Sigmoid colon (tissue), 4 donors: ENCODE results near the gene DCAF10.

Experiments
- CTCF ChIP-seq, 4 experiments: fragments of 450-650 bp in 3 of 4; fragments of 200-600 bp in 1 of 4; IDR thresholded peaks; one replicate each; pipeline ENCODE4 v1.5.1; 2016 to 2019; ENCODE audit warnings: antibody characterized with exemption in 4 of 4, mild to moderate bottlenecking in 3 of 4, moderate library complexity in 2 of 4
- POLR2AphosphoS5 ChIP-seq, 4 donors: sonication (generic); formaldehyde crosslinking; IDR thresholded peaks; one replicate each; pipeline ENCODE4 v1.6.1; 2017; ENCODE audit warnings: antibody characterized with exemption in 4 of 4

GRCh38 chr9:37787059-37787458 lies 13.5 kb upstream of the DCAF10 start:
- TF ChIP-seq CTCF (IDR thresholded peaks at IDR 0.05) (no peak), POLR2AphosphoS5 (IDR thresholded peaks at IDR 0.05) (no peak)
